Fibroblast of lung (primary cell): ENCODE data around the gene SMOC2.

Experiments
- EZH2 ChIP-seq: IDR thresholded peaks from 2 replicates; pipeline ENCODE4 v1.5.1; 2012; ENCODE audit warnings: low read length, control low read depth, mild to moderate bottlenecking; ENCODE audit errors: missing control alignments
- TF ChIP-seq, protein P1 (sequence below), 2 donors: IDR thresholded peaks in 1 of 2; conservative IDR thresholded peaks in 1 of 2; 1 replicate in 1 of 2; 2 replicates in 1 of 2; pipeline ENCODE4 v1.5.1; 2011 to 2012; ENCODE audit warnings: low read length in 2 of 2, control low read depth in 1 of 2, inconsistent platforms in 1 of 2, low read depth in 1 of 2, mild to moderate bottlenecking in 1 of 2

DNA sequence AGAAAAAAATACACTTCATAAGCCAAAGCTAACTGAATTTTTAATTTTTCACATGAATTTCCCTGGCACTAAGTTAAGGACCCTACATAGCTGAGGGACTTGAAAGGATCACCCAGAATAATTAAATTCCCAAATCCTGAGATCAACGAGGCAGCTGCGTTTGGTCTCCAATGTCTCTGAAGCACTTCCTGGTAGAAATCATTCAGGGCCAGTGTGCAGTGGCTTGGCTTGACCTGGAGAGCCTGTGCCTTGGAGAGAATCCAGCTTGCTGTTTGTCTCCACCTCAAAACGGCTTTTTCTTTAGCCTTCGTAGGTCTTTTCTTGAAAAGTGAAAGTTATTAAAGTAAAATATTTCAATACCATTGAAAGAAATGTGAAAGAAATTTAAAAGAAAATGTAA is 92.4 kb downstream of the SMOC2 start:
- TF ChIP-seq, protein P1, sequence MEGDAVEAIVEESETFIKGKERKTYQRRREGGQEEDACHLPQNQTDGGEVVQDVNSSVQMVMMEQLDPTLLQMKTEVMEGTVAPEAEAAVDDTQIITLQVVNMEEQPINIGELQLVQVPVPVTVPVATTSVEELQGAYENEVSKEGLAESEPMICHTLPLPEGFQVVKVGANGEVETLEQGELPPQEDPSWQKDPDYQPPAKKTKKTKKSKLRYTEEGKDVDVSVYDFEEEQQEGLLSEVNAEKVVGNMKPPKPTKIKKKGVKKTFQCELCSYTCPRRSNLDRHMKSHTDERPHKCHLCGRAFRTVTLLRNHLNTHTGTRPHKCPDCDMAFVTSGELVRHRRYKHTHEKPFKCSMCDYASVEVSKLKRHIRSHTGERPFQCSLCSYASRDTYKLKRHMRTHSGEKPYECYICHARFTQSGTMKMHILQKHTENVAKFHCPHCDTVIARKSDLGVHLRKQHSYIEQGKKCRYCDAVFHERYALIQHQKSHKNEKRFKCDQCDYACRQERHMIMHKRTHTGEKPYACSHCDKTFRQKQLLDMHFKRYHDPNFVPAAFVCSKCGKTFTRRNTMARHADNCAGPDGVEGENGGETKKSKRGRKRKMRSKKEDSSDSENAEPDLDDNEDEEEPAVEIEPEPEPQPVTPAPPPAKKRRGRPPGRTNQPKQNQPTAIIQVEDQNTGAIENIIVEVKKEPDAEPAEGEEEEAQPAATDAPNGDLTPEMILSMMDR (conservative IDR thresholded peaks at IDR 0.05 in 1 of 2, IDR thresholded peaks at IDR 0.05 in 1 of 2; ENCODE audit: low read depth in 1 of 2, low read length in 2 of 2), result no peak
- no peak for TF ChIP-seq EZH2
